Hepatocyte (in vitro differentiated cells): ENCODE results near the gene RAP1GDS1.

ENCODE experiments used
- EZH2 ChIP-seq: fragments of 200-600 bp; sonication (generic); IDR thresholded peaks from 2 replicates; pipeline ENCODE4 v1.6.1; 2016; ENCODE audit warnings: antibody characterized with exemption, mild to moderate bottlenecking, borderline replicate concordance
- EZH2phosphoT487 ChIP-seq: fragments of 200-600 bp; sonication (generic); IDR thresholded peaks from one replicate; pipeline ENCODE4 v1.6.1; 2018; ENCODE audit warnings: antibody characterized with exemption, mild to moderate bottlenecking, low read depth, moderate library complexity; ENCODE audit not compliant: unreplicated experiment, severe bottlenecking

DNA sequence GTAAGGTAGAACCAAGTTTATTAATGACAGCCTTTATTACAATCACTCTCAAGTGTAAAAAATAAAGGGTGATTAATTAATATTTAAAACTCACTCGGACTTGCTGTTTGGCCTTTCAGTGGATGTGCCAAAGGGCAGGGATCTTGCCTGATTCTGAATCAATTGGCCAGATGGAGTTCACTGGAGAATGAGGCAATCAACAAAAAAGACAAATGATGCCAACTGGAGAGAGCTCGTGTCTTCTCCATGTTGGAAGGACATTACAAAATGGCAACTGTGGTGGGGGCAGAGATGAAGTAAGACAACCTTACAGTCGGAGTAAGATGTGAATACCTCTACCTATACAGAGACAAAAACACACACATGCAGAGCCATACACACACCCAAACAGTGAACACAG lies 209.2 kb downstream of the RAP1GDS1 start:
- TF ChIP-seq EZH2 (no peak), EZH2phosphoT487 (no peak)
